Measurements from ENCODE around the gene AFG3L2. TPM values are rescaled to one million over a fixed set of nuclear protein-coding genes. Genes with fewer than 3 reads are reported as not detected.
"Not testable (repeated sequence)": the region's sequence is repeated elsewhere in the genome, so short reads cannot be mapped to it uniquely, and the experiment has no call there.

The AFG3L2 gene
- total RNA-seq, 1 donor from 2014 or later: 95.6 TPM

DNA sequence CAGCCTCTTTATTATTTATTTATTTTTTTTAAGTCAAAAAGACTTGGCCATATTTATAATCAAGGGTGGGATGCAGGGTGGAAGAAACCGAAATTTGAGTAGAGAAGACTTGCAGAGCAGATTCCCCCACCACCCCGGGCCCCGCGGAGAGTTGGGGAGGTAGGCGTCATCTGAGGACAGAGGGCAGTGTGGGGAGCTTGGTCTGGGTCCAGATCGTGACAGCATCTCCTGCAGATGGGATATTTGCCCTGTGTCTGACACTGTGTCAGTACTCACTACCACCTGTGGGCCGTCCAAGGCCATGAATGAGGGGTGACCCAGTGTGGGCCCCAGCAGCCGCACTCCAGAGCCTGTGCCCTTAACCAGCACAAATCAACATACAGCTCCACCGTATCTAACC lies 20.2 kb upstream of the AFG3L2 start:
- no peak for DNase-seq (ENCODE audit: low read depth)

- no peak for DNase-seq (ENCODE audit: low read depth)
These were observed 17.4 kb upstream of the AFG3L2 start for GRCh38 chr18:12394428-12394827.

DNA sequence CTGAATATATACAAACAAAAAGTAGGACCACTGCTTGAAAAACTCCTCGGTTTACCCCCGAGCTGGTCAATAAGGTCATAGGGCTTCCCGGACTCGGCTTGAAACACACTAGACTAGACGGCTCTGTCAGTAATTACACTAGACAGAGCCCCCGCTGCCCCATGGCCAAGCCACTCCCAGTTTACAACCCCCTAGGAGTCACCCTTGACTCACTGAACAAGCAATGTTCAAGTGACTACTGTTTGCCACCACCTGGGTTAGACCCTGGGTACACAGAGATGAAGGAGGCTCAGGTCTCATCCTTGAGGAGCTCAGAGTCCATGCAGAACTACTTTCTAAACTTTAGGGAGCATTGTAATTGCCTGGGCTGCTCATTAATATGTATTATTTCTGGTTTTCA lies 17.0 kb upstream of the AFG3L2 start:
- no peak for DNase-seq (ENCODE audit: low read depth)

GRCh38 chr18:12393510-12393909 lies 16.5 kb upstream of the AFG3L2 start:
- no peak for DNase-seq (ENCODE audit: low read depth)

DNA sequence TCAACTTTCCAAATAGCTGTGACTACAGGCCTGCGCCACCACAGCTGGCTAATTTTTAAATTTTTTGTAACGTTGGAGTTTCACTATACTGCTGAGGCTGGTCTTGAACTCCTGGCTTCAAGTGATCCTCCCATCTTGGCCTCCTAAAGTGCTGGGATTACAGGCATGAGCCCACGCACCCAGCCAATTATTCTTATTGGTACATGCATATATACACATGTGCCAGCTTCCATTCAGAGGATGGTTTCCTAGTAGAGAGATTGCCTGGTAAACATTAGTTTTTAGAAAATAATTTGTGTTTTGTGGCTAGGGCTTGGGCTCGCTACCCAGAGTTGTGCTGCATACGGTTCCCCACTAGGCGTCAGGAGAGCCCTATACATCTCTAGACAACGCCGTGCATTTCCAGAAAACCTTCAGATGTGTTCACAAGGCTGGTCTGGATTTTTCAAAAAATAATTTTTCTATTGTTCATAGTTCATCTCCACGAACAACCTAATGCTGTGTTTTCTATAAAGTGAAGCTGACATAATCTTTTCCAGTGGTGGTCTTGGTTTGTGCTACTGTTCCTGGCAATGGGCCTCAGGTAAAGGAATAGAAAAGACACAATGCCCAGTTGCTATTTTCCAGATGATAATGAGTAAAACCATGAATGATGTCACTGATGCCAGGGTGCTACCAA lies 14.6 kb upstream of the AFG3L2 start:
- peak; percentile 36 for DNase-seq (ENCODE audit: low read depth)

DNA sequence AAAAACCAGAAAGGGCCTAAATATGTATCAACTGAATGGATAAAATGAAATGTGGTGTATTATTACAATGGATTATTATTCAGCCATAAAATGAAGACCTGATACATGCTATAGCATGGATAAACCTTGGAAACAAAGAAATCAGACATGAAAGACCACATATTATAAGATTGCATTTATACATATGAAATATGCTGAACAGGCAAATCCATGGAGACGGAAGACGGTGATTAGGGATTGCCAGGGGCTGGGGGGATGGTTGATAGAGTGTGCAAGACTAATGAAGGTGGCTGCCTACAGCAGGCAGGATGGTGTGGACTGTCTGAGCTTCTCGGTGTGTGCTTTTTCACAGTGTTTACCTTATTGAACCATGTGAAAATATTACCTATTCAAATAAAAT lies 11.4 kb upstream of the AFG3L2 start:
- no peak for DNase-seq (ENCODE audit: low read depth)

GRCh38 chr18:12384261-12384660 lies 7.2 kb upstream of the AFG3L2 start:
- no peak for DNase-seq (ENCODE audit: low read depth)

- not testable (repeated sequence) for DNase-seq (ENCODE audit: low read depth)
These were observed 6.7 kb upstream of the AFG3L2 start for GRCh38 chr18:12383759-12384158.

DNA sequence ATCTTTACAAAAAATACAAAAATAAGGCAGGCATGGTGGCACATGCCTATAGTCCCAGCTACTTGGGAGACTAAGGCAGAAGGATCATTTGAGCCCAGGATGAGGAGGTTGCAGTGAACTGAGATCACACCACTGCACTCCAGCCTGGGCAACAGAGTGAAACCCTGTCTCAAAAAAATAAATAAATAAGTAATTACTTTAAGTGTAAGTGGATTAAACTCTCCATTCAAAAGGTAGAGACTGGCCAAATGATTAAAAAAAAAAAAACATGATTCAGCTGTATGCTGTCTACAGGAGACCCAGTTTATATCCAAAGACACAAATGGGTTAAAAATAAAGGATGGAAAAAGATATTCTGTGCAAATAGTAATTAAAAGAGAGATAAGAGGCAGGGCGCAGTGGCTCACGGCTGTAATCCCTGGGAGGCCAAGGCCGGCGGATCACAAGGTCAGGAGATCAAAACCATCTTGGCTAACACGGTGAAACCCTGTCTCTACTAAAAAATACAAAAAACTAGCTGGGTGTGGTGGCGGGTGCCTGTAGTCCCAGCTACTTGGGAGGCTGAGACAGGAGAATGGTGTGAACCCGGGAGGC lies 5.3 kb upstream of the AFG3L2 start:
- not testable (repeated sequence) for DNase-seq (ENCODE audit: low read depth)

DNA sequence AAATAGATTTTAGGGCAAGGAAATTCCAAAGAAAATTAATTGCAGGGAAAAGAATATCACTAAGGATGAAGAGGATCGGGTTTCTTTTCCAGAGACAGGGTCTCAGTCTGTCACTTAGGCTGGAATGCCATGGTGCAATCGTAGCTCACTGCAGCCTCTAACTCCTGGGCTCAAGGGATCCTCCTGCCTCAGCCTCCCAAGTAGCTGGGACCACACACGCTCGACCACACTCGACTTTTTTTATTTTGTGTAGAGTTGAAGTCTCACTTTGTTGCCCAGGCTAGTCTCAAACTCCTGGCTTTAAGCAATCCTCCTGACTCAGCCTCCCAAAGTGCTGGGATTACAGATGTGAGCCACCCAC lies 1.2 kb upstream of the AFG3L2 start:
- DNase-seq (ENCODE audit: low read depth): not testable (repeated sequence)

DNA sequence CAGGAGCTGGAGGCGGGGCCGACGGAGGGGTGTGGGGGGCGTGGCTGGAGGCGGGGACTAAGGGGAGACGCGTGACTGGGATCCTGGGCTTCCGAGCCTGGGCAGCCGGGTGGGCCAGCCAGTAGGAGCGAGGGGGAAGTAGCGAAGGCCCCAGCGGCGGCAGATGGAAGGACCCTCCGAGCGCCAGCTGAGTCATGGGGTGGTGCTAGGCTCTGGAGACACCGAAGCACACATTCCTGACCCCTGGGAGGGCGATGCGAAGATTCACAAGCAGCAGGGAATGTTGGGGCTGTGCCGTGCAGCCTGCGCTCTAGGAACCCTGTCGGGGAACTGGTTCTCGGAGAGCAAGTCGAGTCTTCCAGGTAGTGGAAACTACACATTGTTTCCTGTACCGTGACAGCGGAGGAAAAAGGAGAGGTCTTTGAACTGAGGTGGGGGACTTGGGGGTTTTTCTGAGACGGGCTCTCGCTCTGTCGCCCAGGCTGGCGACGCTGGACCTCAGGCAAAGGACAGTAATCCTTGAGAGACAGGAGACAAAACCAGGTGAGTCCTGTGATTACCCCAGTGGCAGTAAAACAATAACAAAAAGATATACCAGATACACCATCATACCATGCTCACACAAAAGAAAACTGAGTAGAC lies 650 bp upstream of the AFG3L2 start:
- peak; percentile 86 for DNase-seq (ENCODE audit: low read depth)

GRCh38 chr18:12376034-12376753 lies 833 bp downstream of the AFG3L2 start:
- DNase-seq (ENCODE audit: low read depth): peak; percentile 16

DNA sequence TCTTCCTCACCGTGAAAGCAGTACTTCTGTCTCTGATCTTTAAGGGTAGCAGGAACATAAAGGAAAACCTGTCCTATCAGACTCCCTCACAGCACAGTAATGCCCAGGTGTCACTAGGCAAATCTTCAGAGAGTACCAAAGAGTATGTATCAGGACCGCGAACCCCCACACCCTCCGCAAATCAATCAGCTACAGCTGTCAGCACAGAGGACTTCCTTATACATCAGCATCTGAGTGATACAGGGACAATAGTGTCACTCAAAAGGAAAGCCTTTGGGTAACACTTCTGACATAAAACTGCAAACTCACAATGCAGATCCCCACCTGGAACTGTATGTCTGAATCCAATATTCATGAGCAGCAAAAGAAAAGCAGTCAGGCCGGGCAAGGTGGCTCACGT lies 2.6 kb downstream of the AFG3L2 start:
- no peak for DNase-seq (ENCODE audit: low read depth)

DNA sequence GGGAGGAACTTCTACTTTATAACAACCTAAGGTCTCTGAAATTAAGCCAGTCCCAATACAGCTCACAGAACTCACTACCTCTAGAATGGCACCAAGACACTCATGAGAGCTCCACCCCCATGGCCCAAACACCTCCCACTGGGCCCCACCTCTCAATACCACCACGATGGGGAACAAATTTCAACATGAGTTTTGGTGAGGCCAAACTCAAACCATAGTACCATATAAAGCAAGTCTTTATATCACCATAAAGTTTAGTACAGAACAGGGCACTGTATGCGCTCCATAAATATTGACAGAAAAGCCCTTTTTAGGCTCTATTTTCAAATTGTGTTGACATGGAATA lies 3.3 kb downstream of the AFG3L2 start:
- DNase-seq (ENCODE audit: low read depth): no peak

GRCh38 chr18:12373116-12373770 lies 3.8 kb downstream of the AFG3L2 start:
- no peak for DNase-seq (ENCODE audit: low read depth)

GRCh38 chr18:12372406-12372805 lies 4.6 kb downstream of the AFG3L2 start:
- no peak for DNase-seq (ENCODE audit: low read depth)

DNA sequence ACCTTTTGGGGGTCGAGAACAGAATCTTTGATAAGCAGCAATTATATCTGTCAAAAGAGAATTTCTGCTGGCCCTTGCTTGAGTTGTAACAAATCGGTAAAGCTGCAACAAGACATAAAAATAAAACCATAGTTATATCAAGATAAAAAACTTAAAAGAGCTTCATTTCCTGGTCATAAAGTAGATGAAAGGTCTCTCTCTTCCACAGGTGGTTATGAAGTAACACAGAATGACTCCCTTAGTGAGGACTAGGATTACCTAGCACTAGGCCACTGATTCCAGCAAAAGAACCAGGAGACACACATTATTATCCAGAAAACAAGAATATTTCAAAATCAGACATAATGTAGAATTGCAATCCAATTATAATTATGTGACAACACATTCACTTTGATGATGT lies 5.4 kb downstream of the AFG3L2 start:
- DNase-seq (ENCODE audit: low read depth): no peak

DNA sequence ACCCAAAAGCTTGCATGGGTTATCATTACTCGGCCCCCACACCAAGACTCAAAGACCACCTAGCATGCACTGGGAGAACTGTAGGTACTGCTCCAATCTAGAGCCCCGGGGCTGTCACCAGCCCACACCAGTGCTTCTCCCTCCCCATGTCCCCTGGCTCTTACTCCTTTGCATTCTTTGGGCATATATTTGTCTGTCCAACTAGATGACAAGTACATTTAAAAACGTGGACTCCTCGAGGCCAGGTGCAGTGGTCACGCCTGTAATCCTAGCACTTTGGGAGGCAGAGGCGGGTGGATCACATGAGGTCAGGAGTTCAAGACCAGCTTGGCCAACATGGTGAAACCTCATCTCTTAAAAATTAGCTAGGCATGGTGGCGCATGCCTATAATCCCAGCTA lies 7.8 kb downstream of the AFG3L2 start:
- DNase-seq (ENCODE audit: low read depth): no peak

- DNase-seq (ENCODE audit: low read depth): no peak
These were observed 10.2 kb downstream of the AFG3L2 start for GRCh38 chr18:12366784-12367183.

- no peak for DNase-seq (ENCODE audit: low read depth)
These were observed 10.6 kb downstream of the AFG3L2 start for GRCh38 chr18:12366379-12366778.

DNA sequence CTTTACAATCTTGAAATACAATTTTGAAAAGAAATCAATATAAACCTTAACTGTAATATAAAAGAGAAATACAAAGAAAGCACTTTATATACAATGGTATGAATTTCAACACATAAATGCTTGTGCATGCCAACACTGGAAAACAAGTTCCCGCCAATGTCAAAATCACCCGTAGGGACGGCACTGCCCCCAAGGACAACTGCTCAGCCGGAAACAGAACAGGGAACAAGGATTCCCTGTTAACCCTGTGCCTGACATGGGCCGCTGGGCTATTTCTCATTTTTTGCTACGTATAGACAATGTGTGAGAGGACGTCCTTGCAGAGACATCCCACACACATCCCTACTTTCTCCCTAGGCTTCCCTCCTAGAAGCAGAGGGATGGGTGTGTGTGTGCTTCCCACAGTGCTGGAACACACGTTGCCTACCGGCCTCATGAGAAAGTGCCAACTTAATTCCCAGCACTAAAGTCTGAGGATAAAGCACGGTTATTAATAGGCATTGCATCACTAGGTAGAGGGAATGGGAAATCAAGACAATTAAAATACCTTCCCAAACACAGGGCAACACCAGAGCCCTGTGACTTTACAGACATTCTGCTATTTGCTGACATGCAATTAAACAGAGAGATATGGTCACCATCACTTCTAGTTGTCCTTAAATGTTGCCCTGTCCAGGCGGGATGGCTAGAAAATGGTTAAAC lies 14.4 kb downstream of the AFG3L2 start:
- DNase-seq (ENCODE audit: low read depth): peak; percentile 70

Measured in renal cortical epithelial cell (primary cell).